ENCODE measurements around the gene RNF34. TPM values are rescaled to one million over a fixed set of nuclear protein-coding genes. Genes with fewer than 3 reads are reported as not detected.

Gene RNF34
- total RNA-seq, 4 donors from 2014 or later: 29.5 to 56.6 (median 35.5) TPM

- no peak for DNase-seq (ENCODE audit: low spot score)
- no peak for ATAC-seq (ENCODE audit: low FRiP score)
- no peak for TF ChIP-seq CTCF (IDR thresholded peaks at IDR 0.05)
Observed at GRCh38 chr12:121424624-121424975, 24.7 kb downstream of the RNF34 start.

GRCh38 chr12:121427556-121428050 is 27.7 kb downstream of the RNF34 start:
- TF ChIP-seq CTCF (IDR thresholded peaks at IDR 0.05): no peak
- DNase-seq (ENCODE audit: low spot score) (no peak), ATAC-seq (ENCODE audit: low FRiP score) (no peak)

- ATAC-seq (ENCODE audit: low FRiP score) (no peak), DNase-seq (ENCODE audit: low spot score) (no peak)
- TF ChIP-seq CTCF (IDR thresholded peaks at IDR 0.05): no peak
Observed at GRCh38 chr12:121428883-121429282, 29.0 kb downstream of the RNF34 start.

GRCh38 chr12:121430833-121431415 is 31.0 kb downstream of the RNF34 start:
- ATAC-seq (ENCODE audit: low FRiP score): no peak
- TF ChIP-seq CTCF (IDR thresholded peaks at IDR 0.05): no peak
- no peak for DNase-seq (ENCODE audit: low spot score)

- ATAC-seq (ENCODE audit: low FRiP score) (no peak), DNase-seq (ENCODE audit: low spot score) (no peak)
- no peak for TF ChIP-seq CTCF (IDR thresholded peaks at IDR 0.05)
Observed at GRCh38 chr12:121432740-121433480, 33.0 kb downstream of the RNF34 start.

- no peak for ATAC-seq (ENCODE audit: low FRiP score)
- no peak for TF ChIP-seq CTCF (IDR thresholded peaks at IDR 0.05)
- no peak for DNase-seq (ENCODE audit: low spot score)
Observed at GRCh38 chr12:121436706-121437105, 36.8 kb downstream of the RNF34 start.

- no peak for ATAC-seq (ENCODE audit: low FRiP score)
- no peak for TF ChIP-seq CTCF (IDR thresholded peaks at IDR 0.05)
- no peak for DNase-seq (ENCODE audit: low spot score)
Observed at GRCh38 chr12:121438905-121439304, 39.0 kb downstream of the RNF34 start.
